ENCODE results near the gene XKR7. TPM values are rescaled to one million over a fixed set of nuclear protein-coding genes. Genes with fewer than 3 reads are reported as not detected.

XKR7 gene
- total and polyA plus RNA-seq, 2 donors (not counting 3 experiments of a cell fraction or from before 2014, with no cell fraction given), result 0.04 TPM; not detected in 1

GRCh38 chr20:31963889-31964288 is 4.1 kb upstream of the XKR7 start:
- POLR2A ChIA-PET, result no interaction called here

More at GRCh38 chr20:31963889-31964288, 4.1 kb upstream of the XKR7 start:
- Histone ChIP-seq H3K36me3 (ENCODE audit: control insufficient read depth in 2 of 2, extremely low read depth in 1 of 2, insufficient read depth in 2 of 2, low read length in 2 of 2) (no peaks in the 10 kb centered on the region), H2AFZ (ENCODE audit: low read depth, low read length) (no peak overlapping the region), H3K9ac (replicated peaks; ENCODE audit: extremely low read depth, insufficient read depth, low read length) (no peak overlapping the region), H3K4me3 (replicated peaks in 1 of 3; ENCODE audit: insufficient read depth in 1 of 3, low read depth in 1 of 3, low read length in 3 of 3) (no peak overlapping the region), H4K20me1 (replicated peaks; ENCODE audit: control insufficient read depth, extremely low read depth, insufficient read depth, low read length) (no peaks in the 10 kb centered on the region), H3K27ac (ENCODE audit: insufficient read depth, low read depth, low read length) (no peak overlapping the region), H3K9me3 (replicated peaks; ENCODE audit: control insufficient read depth, insufficient read depth, low read length) (no peaks in the 10 kb centered on the region), H3K9me1 (replicated peaks; ENCODE audit: control insufficient read depth, extremely low read depth, insufficient read depth, low read length) (no peaks in the 10 kb centered on the region), H3K4me2 (ENCODE audit: insufficient read depth, low read length) (no peak overlapping the region), H3K4me1 (ENCODE audit: control insufficient read depth, extremely low read depth, insufficient read depth, low read length) (no peaks in the 10 kb centered on the region), H3K79me2 (ENCODE audit: control insufficient read depth, insufficient read depth, low read length) (no peaks in the 10 kb centered on the region), H3K27me3 (ENCODE audit: control insufficient read depth in 2 of 2, insufficient read depth in 2 of 2, low read length in 2 of 2) (peaks cover 24 to 27% of the 10 kb centered on the region in 2 experiments)
- no peak for FAIRE-seq
- TF ChIP-seq EZH2 (IDR thresholded peaks at IDR 0.05; ENCODE audit: borderline replicate concordance, low read depth, low read length, severe bottlenecking) (no peak), CTCF (IDR thresholded peaks at IDR 0.05; ENCODE audit: extremely low read depth in 1 of 2, insufficient read depth in 1 of 2, low read depth in 1 of 2, low read length in 2 of 2) (no peak), JUN (IDR thresholded peaks at IDR 0.05; ENCODE audit: borderline replicate concordance, insufficient read depth, insufficient read length, low read depth) (no peak), MAX (IDR thresholded peaks at IDR 0.05; ENCODE audit: insufficient read depth, insufficient read length) (no peak), MYC (IDR thresholded peaks at IDR 0.05; ENCODE audit: low read depth, low read length) (no peak), FOS (IDR thresholded peaks at IDR 0.05; ENCODE audit: borderline replicate concordance, insufficient read depth, low read length) (no peak), GATA2 (IDR thresholded peaks at IDR 0.05; ENCODE audit: insufficient read depth, insufficient read length, low read depth, low read length) (no peak), POLR2AphosphoS5 (IDR thresholded peaks at IDR 0.05; ENCODE audit: insufficient read depth, low read depth, low read length) (no peak), POLR2A (IDR thresholded peaks at IDR 0.05; ENCODE audit: low read depth, low read length) (no peak)
- BruUV-seq (replicated peaks), result no TSS peak
- DNase-seq (ENCODE audit: low read depth, low spot score), result no peak
- intact Hi-C loops (cut with micrococcal nuclease), result no loop called here
- CTCF ChIA-PET, result interaction anchor here (3.7 kb wide), 1 partner anchor 12 kb away, joined by 24 read pairs; the partner anchor contains the start of gene PDRG1
- dilution Hi-C loops (cut with MboI; ENCODE audit: extremely low pct_ligation_motif_present, low sequenced_read_pairs), result no loop called here
